Neural cell (in vitro differentiated cells): ENCODE results near the gene TMEFF2.

Experiments used
- EP300 ChIP-seq: fragments of 450-650 bp; conservative IDR thresholded peaks from 2 replicates; pipeline ENCODE4 v1.6.1; 2014; ENCODE audit warnings: antibody characterized with exemption, mild to moderate bottlenecking, moderate library complexity; ENCODE audit not compliant: poor library complexity, severe bottlenecking
- EZH2 ChIP-seq: fragments of 200-600, 300-800 bp; shearing (Covaris generic), sonication (generic); IDR thresholded peaks from 2 replicates; pipeline ENCODE4 v1.6.1; 2014; ENCODE audit warnings: antibody characterized with exemption, low read length, borderline replicate concordance, mild to moderate bottlenecking; ENCODE audit not compliant: insufficient read depth, poor library complexity, severe bottlenecking
- POLR2AphosphoS5 ChIP-seq: IDR thresholded peaks from 2 replicates; pipeline ENCODE4 v1.6.1; 2012
- SMC3 ChIP-seq: fragments of 450-650 bp; conservative IDR thresholded peaks from 2 replicates; pipeline ENCODE4 v1.6.1; 2014; ENCODE audit warnings: antibody characterized with exemption, mild to moderate bottlenecking, moderate library complexity; ENCODE audit not compliant: poor library complexity
- TAF1 ChIP-seq: IDR thresholded peaks from 2 replicates; pipeline ENCODE4 v1.6.1; 2012; ENCODE audit warnings: low read depth
- TF ChIP-seq, protein P1 (sequence below): fragments of 450-650 bp; IDR thresholded peaks from 2 replicates; pipeline ENCODE4 v1.5.1; 2014; ENCODE audit warnings: antibody characterized with exemption, mild to moderate bottlenecking, moderate library complexity; ENCODE audit not compliant: poor library complexity, severe bottlenecking
- TF ChIP-seq, protein P2 (sequence below): IDR thresholded peaks from 2 replicates; pipeline ENCODE4 v1.6.1; 2012; ENCODE audit warnings: borderline replicate concordance

DNA sequence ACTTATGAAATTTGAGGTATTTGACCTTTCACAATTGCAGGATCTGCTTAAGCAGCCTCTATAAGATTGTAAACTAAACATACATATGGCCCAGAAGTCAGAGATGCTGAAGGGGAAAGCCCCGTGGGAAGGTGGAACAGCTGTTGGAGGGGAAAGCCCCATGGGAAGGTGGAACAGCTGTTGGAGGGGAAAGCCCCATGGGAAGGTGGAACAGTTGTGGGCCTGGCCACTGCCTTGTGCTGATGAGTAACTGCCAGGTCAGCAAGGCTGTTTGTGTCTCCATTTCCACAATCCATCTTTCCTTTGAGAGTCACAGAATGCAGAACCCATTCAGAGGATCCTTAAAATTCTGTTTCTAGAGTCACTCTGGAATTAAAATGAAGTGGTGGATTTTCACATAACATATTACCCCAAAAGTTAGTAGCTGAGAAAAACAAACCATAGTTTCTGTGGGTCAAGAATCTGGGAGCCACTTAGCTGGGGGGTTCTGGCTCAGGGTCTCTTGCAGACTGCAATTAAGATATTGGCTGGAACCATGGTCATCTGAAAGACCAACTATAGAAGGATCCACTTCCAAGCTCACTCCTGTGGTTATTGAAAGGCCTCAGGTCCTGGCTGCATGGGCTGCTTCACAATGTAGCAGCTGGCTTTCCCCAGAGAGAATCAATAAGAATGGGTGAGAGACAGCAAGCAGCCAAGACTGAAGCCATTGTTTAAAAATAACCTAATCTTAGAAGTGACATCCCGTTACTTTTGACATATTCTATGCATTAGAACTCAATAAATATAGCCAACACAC, 261.2 kb downstream of the TMEFF2 start:
- TF ChIP-seq, protein P1, sequence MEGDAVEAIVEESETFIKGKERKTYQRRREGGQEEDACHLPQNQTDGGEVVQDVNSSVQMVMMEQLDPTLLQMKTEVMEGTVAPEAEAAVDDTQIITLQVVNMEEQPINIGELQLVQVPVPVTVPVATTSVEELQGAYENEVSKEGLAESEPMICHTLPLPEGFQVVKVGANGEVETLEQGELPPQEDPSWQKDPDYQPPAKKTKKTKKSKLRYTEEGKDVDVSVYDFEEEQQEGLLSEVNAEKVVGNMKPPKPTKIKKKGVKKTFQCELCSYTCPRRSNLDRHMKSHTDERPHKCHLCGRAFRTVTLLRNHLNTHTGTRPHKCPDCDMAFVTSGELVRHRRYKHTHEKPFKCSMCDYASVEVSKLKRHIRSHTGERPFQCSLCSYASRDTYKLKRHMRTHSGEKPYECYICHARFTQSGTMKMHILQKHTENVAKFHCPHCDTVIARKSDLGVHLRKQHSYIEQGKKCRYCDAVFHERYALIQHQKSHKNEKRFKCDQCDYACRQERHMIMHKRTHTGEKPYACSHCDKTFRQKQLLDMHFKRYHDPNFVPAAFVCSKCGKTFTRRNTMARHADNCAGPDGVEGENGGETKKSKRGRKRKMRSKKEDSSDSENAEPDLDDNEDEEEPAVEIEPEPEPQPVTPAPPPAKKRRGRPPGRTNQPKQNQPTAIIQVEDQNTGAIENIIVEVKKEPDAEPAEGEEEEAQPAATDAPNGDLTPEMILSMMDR, result no peak
- TF ChIP-seq EP300, result no peak
- TF ChIP-seq, protein P2, sequence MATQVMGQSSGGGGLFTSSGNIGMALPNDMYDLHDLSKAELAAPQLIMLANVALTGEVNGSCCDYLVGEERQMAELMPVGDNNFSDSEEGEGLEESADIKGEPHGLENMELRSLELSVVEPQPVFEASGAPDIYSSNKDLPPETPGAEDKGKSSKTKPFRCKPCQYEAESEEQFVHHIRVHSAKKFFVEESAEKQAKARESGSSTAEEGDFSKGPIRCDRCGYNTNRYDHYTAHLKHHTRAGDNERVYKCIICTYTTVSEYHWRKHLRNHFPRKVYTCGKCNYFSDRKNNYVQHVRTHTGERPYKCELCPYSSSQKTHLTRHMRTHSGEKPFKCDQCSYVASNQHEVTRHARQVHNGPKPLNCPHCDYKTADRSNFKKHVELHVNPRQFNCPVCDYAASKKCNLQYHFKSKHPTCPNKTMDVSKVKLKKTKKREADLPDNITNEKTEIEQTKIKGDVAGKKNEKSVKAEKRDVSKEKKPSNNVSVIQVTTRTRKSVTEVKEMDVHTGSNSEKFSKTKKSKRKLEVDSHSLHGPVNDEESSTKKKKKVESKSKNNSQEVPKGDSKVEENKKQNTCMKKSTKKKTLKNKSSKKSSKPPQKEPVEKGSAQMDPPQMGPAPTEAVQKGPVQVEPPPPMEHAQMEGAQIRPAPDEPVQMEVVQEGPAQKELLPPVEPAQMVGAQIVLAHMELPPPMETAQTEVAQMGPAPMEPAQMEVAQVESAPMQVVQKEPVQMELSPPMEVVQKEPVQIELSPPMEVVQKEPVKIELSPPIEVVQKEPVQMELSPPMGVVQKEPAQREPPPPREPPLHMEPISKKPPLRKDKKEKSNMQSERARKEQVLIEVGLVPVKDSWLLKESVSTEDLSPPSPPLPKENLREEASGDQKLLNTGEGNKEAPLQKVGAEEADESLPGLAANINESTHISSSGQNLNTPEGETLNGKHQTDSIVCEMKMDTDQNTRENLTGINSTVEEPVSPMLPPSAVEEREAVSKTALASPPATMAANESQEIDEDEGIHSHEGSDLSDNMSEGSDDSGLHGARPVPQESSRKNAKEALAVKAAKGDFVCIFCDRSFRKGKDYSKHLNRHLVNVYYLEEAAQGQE, result no peak
- no peak for TF ChIP-seq SMC3
- TF ChIP-seq POLR2AphosphoS5, result no peak
- no peak for TF ChIP-seq EZH2
- TF ChIP-seq TAF1, result no peak
